Dedifferentiated amniotic fluid mesenchymal stem cell (primary cell): ENCODE measurements around the gene SF3A1.

Experiments
- DNase-seq: peaks from one replicate; pipeline ENCODE4 v3.0.0-alpha.2; 2016; ENCODE audit errors: extremely low spot score

SF3A1 gene

DNA sequence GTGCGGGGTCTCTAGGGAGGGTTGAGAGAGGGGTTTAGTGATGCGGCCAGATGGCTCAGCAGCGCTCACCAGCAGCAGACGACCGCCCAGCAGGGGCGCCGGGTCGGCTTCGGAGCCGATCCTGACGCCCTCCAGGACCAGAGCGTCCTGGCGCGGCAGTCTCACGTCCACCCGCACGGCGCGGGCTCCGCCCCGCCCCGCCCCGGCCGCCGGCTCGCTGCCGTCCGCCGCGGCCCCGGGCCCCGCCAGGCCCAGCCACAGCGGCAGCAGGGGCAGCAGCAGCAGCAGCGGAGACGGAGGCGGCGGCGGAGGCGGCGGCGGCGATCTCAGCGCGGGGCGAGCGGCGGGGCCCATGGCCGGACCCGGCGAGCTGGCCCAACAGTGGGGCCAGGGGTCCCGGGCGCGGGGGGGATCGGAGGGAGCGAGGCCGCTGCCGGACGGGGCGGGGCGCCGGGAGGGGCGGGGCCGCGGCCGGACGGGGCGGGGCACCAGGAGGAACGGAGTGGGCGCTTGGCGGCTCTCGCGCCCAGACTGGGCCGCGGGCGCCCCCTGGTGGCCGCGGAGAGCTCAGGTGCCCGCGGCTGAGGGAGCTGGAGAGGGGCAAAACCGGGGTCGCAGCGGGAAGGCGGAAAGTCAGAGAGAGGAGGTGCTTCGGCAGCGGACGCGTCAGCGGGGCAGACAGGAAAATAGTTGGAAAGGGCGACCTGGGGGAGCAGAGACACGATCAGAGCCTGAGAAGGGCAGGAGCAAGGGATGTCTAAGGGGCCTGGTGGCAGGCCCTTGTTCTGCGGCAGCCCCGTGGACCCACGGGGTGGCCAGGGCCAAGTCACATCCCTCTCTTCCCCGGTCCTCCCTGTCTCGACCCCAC lies 30.5 kb upstream of the SF3A1 start, which contains the start of gene RNF215:
TSS of gene RNF215 (minus strand) at position 452 of the 868 bp plus-strand sequence. CDS start at position 354, 98 bp downstream.
- DNase-seq, result peak; percentile 46

DNA sequence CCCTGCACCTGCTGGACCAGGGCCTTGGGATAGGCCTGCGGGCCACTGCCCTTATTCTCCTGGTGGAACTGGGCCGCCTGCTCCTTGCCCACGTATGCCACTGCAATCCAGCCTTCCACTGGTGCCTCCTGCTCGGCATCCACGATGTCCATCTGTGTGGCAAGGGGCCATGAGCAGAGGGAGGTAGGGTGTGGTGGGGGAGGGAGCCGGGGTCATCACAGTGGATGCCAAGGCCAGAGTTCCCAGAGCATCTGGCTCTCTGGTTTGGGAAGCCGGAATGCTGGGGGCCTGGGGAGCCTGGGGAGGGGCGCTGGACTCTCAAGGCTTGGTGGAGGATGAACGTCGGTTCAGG lies 29.9 kb upstream of the SF3A1 start:
- no peak for DNase-seq

DNA sequence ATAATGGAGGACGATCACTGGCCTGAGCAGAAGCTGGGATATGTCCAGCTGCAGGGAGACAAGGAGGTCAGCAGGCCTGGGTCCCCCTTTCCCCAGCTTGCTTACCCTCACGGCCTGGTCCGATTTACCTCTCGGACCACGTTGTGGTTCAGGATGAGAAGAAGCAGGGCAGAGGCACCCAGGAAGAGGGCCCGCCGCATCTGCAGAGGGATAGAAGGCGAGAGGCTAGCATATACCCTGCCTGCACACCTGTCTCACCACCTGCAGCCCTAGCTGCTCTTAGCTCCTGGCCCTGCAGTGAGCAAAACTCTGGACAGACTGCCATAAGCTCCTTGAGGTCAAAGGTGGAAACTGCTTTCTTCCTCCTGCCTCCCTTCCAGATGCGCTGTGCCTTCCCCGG lies 29.2 kb upstream of the SF3A1 start:
- no peak for DNase-seq

DNA sequence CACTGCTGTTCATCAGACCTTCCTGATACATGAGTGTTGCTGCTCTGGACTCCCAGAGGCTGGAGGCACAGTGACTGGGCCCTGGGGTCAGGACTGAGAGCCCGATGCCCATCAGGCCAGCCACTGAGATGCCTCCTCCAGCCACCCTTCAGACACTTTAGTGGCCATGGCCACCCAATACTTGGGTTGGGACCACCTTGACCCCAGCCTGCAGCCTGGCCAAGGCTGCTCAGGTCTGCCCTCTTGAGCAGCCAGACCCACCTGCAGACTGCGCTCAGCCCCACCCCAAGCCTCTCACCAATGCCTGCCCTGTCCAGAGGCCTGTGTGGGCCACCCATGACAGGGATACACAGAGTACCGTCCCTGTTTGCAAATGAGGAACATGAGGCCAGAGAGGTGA lies 26.4 kb upstream of the SF3A1 start:
- no peak for DNase-seq

DNA sequence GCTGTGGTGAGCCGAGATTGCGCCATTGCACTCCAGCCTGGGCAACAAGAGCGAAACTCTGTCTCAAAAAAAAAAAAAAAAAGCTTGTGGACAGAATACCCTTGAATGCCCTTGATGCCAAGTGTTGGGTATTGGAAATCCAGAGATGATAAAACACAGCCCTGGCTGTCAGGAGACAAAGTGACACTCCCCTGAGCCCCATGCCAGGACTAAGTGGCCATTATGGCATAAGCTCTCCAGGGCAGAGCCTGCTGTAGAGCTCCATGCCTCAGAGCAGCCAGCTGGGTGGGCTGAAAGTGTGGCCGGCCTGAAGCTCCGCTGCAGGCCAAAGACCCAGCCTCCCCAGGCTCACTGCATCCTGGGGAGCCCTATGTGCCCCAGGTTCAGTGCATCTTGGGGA lies 25.6 kb upstream of the SF3A1 start:
- no peak for DNase-seq

DNA sequence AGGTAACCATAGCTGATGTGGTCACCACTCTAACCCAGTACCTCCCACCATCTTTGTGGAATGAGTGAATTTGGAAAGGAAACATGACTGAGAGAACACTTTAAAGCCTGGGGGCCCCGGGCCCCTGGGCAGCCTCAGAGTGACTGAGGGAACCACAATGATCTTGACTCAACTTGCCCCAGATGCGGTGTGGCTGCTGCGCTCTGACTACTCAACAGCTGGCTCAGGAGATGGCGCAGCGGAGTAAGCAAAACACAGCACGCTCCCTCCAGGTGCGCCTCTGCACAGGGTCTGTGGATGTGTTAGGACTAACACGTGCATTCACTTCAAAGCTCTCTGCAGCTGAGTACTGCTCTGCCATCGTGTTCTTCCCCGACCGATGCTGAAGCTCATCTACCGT lies 24.6 kb upstream of the SF3A1 start:
- no peak for DNase-seq

DNA sequence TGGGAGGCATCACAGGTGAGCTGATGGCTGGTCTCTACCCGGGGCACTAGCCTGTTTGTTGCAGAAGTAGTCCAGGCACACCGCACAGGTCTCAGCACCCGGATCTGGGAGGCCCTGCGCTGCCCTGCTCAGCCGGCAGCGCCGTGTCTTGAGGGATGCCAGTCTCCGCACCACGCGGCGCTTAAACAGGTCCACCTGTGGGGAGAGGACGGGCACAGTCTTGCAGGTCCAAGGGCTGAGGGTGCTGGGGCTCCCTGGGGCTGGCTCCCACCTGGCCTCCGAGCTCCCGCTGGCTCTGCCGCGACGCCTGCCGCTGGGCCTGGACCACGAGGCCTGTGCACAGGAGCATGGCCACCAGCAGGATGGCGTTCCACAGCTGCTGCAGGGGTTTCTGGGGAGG lies 23.3 kb upstream of the SF3A1 start:
- DNase-seq, result no peak

DNA sequence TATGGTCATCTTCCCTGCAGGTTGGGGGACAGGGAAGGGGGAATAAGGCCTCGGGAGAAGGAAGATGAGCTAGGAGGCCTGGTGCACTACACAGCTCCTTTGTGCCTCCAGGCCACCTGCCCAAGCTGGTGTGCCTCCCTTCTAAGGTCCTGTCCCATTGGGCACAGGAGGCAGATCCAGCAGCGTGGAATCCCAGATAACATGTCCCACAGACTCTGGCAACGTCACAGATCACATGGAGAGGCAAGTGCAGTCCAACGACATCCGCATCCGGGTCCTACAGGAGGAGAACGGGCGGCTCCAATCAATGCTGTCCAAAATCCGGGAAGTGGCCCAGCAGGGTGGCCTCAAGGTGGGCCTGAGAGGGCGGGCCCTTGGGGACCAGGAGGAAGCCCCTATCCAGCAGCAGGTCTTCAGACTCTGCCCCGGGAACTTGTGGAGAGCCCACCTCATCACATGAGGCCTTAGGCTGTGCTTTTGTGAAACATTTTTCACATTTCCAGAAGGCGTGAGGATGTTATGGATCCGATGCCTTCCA lies 18.7 kb upstream of the SF3A1 start:
- DNase-seq, result no peak

DNA sequence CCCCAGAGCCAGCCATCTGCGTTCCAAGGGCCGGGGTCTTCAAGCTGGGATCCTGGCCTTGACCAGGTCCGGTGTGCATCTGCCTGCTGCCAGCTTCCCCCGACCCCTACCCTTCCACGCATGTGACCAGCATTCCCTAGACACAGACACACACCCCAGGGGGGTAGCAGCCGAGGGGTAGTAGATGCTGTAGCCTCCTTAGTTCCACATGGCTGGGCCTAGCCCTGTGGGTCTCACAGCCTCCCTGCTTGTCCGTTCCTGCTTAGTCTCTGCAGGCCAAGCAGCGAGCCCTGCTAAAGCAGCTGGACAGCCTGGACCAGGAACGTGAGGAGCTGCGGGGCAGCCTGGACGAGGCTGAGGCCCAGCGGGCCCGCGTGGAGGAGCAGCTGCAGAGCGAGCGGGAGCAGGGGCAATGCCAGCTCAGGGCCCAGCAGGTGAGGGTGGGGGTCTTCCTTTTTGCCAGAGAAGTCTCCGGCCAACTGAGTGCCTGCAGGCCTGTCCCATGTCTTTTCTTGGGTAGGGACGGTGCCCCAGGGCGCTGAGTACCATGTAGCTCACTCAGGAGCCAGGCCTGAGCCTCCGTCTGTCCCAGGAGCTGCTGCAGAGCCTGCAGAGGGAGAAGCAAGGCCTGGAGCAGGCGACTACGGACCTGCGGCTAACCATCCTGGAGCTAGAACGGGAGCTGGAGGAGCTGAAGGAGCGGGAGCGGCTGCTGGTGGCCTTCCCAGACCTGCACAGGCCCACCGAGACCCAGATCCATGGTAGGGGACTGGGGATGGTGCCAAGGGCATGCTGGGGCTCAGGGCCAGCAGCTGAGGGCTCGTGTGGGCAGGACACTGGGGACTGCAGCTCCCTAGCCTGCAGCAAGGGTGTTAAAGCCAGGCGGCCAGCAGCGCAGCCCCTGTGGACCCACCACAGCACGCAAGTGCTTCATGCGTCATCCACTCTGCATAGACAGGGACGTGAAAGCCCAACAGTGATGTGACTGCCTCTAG lies 16.9 kb upstream of the SF3A1 start:
- no peak for DNase-seq

DNA sequence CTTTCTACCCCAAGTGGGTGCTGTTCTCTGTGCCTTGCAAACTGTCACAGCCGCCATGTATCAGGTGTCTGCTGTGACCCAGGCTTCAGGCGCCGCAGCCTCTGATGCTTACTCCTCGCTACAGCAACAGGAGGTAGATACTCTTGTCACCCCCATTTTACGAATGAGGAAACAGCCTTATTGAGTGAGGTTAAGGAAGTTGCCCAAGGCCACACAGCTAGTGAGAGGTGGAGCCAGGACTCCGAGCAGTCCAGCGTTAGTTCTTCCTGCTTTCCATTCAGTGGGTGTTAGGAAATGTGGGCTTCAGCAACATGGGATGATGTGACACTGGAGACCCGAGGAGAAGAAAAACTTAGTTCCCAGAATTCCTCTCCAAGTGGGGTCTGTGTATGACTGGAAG lies 16.2 kb upstream of the SF3A1 start:
- no peak for DNase-seq

DNA sequence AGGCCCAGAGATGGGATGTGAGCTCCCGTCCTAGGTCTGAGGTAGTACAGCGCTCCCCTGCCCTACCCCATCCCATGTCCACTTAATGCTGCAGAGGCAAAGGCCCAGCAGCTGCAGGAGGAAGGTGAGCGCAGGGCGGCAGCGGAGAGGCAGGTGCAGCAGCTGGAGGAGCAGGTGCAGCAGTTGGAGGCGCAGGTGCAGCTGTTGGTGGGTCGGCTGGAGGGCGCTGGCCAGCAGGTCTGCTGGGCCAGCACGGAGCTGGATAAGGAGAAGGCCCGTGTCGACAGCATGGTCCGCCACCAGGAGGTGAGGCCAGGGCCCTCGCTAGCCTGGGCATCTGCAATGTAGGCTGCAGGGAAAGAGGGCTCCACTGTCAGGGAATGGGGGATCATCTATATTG lies 15.3 kb upstream of the SF3A1 start:
- no peak for DNase-seq

DNA sequence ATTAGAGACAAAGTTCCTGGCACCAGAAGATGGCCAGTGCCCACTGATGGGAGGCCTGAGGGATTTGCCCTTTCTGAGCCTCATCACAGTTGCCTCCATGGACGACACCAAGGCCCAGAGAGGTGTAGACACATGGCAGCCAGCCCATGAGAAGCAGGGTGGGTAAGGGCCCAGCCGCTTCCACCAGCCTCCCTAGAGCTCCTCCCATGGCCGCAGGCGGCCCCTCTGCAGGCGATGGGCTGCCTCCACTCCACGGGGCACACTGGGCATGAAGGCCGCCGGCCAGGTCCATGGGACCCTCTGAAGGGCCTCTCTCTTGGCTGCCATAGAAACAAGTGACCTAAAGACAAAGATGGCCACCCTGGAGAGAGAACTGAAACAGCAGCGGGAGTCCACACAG lies 14.6 kb upstream of the SF3A1 start:
- no peak for DNase-seq

DNA sequence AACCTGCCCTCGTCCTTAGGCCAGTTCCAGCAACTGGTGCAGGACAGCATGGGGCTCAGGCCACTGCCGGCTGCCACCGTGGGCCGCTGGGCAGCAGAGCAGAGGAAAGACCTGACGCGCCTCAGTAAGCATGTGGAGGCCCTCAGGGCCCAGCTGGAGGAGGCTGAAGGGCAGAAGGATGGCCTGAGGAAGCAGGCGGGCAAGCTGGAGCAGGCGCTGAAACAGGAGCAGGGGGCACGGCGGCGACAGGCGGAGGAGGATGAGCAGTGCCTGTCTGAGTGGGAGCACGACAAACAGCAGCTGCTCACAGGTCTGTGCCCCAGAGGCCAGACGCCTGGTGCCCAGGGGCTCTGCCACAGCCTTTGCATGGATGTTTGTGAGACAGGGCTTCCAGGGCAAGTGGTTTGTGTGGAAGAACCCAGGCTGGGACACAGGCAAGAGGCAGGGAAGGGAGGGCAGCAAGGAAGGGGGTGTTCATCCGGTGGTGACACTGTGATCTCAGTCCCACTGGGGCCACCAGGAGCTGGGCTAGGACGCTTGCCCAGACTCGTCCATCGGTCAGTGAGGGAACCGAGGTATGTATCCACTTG lies 14.0 kb upstream of the SF3A1 start:
- DNase-seq, result no peak

DNA sequence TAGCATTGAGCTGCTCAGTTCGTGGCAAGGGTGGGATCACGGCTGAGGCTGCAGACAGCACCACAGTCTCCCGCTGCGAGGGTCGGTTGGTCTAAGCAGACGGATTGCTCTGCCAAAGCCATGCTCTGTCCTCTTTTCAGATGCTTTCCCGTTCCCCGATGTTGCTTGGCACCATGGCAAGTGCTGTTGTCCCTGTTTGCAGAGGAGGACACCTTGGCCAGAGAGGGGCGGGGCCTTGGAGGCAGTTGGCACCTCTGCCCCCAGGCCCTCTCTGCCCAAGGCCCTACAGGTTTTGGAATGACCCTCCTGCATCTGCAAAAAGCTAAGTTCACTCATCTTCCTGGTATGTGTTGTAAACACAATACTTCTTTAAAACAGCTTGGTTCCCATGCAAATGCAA lies 11.7 kb upstream of the SF3A1 start:
- DNase-seq, result no peak

DNA sequence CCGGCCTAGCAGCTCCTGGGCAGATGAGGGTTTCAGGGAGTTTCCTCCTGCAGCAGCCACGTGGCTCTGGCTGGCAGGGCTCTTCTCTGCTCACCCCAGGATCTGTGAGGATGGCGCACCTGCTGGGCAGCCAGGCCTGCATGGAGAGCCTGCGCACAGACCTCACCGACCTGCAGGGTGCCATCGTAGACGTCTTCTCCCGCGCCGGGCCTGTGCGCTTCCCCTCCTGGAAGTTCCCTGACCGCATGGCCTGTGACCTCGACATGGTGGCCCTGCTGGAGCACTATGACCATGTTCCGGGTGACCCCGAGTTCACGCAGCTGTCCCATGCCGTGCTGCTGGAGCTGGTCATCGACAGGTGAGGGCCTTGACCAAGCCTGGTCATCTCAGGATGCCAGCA lies 9.2 kb upstream of the SF3A1 start:
- no peak for DNase-seq

DNA sequence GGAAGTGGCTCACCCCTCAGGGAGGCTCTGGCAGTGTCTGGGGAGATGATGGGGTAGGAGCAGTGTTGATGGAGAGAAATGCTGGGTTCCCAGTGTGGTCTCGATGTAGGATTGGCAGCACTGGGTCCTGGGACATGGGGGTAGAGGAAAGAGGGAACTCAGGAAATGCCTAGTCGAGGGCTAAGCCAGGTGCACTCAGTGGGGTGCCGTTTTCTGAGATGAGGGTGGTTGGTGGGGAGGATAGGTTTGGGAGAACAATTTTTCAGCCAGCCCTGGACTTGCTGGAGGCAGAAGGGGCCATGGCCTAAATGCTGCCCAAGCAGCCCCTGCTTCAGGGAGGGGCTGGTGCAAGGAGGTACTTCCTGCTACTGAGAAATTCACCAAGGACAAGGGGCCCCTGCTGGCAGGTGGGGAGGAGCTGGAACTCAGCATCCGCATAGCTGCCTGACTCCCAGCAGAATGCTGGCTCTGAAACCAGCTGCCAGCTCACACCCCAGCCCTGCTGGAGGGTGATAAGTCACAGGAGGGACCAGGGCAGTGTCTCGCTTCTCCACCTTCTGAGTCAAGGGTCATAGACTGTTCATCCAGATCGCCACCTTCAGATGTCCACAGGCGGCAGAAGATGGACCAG lies 6.1 kb upstream of the SF3A1 start:
- DNase-seq, result no peak

DNA sequence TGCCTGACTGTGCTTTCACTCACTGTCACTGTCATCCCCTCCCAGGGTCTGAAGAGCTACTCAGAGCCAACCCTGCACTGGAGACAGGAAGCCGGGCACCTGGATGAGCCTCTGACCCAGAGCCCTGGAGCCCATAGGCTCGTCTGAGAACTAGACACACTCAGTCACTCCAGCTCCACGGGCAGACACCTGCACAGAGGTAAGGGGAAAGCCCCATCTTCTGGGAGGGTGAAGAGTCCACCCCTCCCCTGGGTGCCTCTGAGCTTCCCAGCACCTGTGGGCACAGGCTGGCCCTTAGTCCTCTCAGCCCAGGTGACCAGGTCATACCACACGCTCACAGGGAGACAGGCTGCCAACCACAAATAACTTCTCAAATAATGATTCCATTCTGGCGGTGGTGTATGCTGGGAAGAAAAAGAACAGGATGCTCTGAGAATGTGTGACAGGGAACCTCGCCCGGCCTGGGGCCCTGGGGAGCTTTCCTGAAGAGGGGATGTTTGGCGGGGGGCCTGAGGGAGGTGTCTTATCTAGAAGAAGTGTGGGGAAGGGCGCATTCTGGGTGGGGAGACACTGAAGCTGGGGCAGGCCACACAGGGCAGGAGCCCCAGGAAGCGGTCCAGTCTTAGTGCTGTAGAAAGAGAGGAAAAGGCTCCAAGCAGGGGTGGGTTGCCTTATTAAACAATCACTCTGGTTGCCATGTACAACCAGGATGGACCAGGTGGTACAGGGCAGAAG lies 5.4 kb upstream of the SF3A1 start:
- DNase-seq, result no peak

DNA sequence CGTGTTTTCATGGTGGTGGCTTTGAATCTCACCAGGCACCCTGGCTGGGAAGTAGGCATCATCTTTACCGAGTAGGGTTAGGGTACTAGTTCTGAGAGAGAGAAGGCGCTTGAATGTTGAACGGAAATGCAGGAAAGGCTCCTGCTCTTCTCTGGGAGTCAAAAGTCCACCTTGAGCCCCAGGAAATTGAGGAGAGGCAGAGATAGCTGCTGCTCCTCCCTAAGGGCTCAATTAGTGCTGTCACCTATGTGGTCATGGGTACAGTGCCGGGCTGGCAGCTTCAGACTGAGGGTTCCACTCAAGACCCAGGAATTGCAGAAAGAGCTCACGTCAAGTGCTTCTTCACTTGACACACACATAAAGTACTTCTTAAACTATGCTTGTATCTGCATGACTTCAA lies 1.8 kb upstream of the SF3A1 start:
- DNase-seq, result no peak

DNA sequence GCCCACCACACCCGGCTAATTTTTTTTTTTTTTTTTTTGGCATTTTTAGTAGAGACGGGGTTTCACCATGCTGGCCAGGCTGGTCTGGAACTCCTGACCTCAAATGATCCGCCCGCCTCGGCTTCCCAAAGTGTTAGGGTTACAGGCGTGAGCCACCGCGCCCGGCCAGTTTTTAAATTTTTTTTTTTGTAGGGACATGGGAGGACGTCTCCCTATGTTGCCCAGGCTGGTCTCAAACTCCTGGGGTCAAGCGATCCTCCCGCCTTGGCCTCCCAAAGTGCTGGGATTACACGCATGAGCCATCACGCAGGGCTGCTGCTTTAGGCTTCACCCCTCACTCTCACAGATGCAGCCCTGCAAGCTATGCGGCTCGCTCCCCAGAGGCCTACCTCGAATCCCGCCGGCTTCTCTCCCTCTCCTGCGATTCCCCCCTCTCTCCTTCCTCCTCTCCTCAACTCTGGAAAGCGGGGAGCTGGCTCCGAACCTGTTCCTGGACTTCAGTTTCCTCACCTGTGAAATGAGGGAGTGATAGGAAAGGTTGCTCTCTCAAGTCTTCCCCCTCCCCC lies 1.0 kb upstream of the SF3A1 start:
- no peak for DNase-seq

DNA sequence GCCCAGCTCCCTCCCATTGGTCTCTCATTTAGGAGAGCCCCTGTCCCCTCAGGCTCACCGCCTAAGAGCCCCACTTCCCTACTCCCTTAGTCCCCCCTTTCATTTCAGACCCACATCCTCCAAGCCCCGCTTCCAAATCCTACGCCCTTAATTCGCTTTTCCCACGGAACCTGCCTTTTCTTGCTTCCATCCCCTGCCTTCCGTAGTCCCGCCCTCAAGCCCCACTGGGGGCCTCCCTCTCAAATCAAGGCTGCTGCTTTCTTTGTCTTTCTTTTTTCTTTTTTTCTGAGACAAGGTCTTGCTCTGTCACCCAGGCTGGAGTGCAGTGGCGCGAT lies 509 bp upstream of the SF3A1 start:
- DNase-seq, result peak; percentile 18

DNA sequence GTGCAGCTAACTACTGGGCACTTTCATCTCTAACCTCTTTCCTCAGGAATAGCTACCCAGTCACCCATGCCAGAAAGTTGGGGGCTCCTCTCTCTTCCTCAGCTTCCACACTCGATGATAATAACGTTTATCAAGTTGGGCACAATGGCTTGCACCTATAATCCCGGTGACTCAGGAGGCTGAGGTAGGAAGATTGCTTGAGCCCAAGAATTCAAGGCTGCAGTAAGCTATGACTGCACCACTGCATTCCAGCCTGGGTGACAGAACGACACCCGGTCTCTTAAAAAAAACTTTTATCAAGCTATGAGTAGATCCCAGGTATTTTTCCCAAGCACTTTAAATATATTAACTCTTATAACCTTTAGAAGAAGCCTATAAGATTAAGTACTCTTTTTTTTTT lies 2.0 kb downstream of the SF3A1 start:
- DNase-seq, result no peak
